ENCODE data around the gene ZNF282. TPM values are rescaled to one million over a fixed set of nuclear protein-coding genes. Genes with fewer than 3 reads are reported as not detected.

The ZNF282 gene
- total RNA-seq (2014; rRNA removed) = 31.4 and 39.7 TPM in 2 replicates
- Bru-seq, nascent RNA = percentile 89 among the genes with signal in this experiment
- percentile 85 among the genes with signal in this experiment for BruChase-seq, experiment 1, labeled RNA remaining after a 6-hour chase
- percentile 87 among the genes with signal in this experiment for BruChase-seq, experiment 2, labeled RNA remaining after a 2-hour chase
- long read RNA-seq, transcript ZNF282-204 (8 exons, 3,722 nt) = major isoform, 8 of 43 reads
- long read RNA-seq, partial matches to known transcripts = 6 of 43 reads
- long read RNA-seq, other reads (novel, unspliced or antisense) = 28 of 43 reads

GRCh38 chr7:149195180-149196150 is at the start of gene ZNF282:
Gene ZNF282 (plus strand): TSS chr7:149195546. CDS start chr7:149195590, 44 bp downstream.
- Histone ChIP-seq H3K4me2 (ENCODE audit: low read length) (peak within 1 kb of the TSS; percentile 92), H4K20me1 (ENCODE audit: low read length) (no peaks in the 10 kb centered on the region), H2AFZ (ENCODE audit: low read length) (peak within 1 kb of the TSS; percentile 95), H3K27ac (ENCODE audit: low read length) (peak within 1 kb of the TSS; percentile 66), H3K4me3 (ENCODE audit: low read length) (peak within 1 kb of the TSS; percentile 92), H3K9ac (ENCODE audit: low read length) (peak within 1 kb of the TSS; percentile 90), H3K9me3 (ENCODE audit: low read length) (no peaks in the 10 kb centered on the region), H3K36me3 (ENCODE audit: low read depth, low read length) (peaks cover 9% of the 10 kb centered on the region; the same call in 1 of the 2 replicates), H3K27me3 (ENCODE audit: low read length) (no peaks in the 10 kb centered on the region), H3F3A (ENCODE audit: low read length, unreplicated experiment) (no peaks in the 10 kb centered on the region), H3K79me2 (ENCODE audit: low read length) (peaks cover 39% of the 10 kb centered on the region), H3K4me1 (ENCODE audit: insufficient read depth, low read length) (peaks cover 37% of the 10 kb centered on the region), H3K9me2 (replicated peaks; ENCODE audit: low read length) (no peaks in the 10 kb centered on the region)
- TF ChIP-seq CTCF (conservative IDR thresholded peaks at IDR 0.05; ENCODE audit: low read depth, low read length) (peak; percentile 68), EZH2phosphoT487 (IDR thresholded peaks at IDR 0.05; ENCODE audit: borderline replicate concordance, low read length) (no peak), EZH2 (IDR thresholded peaks at IDR 0.05; ENCODE audit: low read length, unreplicated experiment) (no peak)
- DNase-seq (peak; percentile 89), ATAC-seq (peak; percentile 89)
- intact Hi-C loops (cut with micrococcal nuclease) = loop anchor here (2.0 to 10.0 kb wide), 2 partner anchors 47 to 209 kb away; no protein-coding TSS in a partner anchor
- ChIA-PET CTCF (interaction anchor here (0.5 to 1.6 kb wide), 12 partner anchors 30 to 217 kb away, joined by 3 to 5 read pairs (median 3); no protein-coding TSS in a partner anchor), POLR2A (ENCODE audit: unreplicated experiment) (interaction anchor here (0.5 to 1.6 kb wide), 6 partner anchors 9 to 130 kb away, joined by 3 to 6 read pairs (median 4); no protein-coding TSS in a partner anchor)
- no TSS peak for BruUV-seq (replicated peaks)

- H2AFZ ChIP-seq (ENCODE audit: low read length) = peak within 1 kb of the TSS; percentile 100
These were observed 48.1 kb upstream of the ZNF282 start, which contains the start of gene ZNF398 for GRCh38 chr7:149147072-149147751. Gene ZNF398 (plus strand): TSS chr7:149147453. CDS start chr7:149147743, 290 bp downstream.

More at GRCh38 chr7:149147072-149147751, 48.1 kb upstream of the ZNF282 start, which contains the start of gene ZNF398:
- no peaks in the 10 kb centered on the region for H4K20me1 ChIP-seq (ENCODE audit: low read length)
- intact Hi-C loops (cut with micrococcal nuclease) = loop anchor here (1.0 kb wide), 1 partner anchor 20 kb away; no protein-coding TSS in a partner anchor
- BruUV-seq (replicated peaks) = no TSS peak
- no peaks in the 10 kb centered on the region for H3K27me3 ChIP-seq (ENCODE audit: low read length)
- no peaks in the 10 kb centered on the region for H3K9me2 ChIP-seq (replicated peaks; ENCODE audit: low read length)
- TF ChIP-seq CTCF (conservative IDR thresholded peaks at IDR 0.05; ENCODE audit: low read depth, low read length) = peak; percentile 59
- TF ChIP-seq EZH2 (IDR thresholded peaks at IDR 0.05; ENCODE audit: low read length, unreplicated experiment) = no peak
- DNase-seq = peak; percentile 74
- peak within 1 kb of the TSS; percentile 98 for H3K4me2 ChIP-seq (ENCODE audit: low read length)
- ATAC-seq = peak; percentile 71
- peaks cover 35% of the 10 kb centered on the region for H3K4me1 ChIP-seq (ENCODE audit: insufficient read depth, low read length)
- peak within 1 kb of the TSS; percentile 92 for H3K4me3 ChIP-seq (ENCODE audit: low read length)
- POLR2A ChIA-PET (ENCODE audit: unreplicated experiment) = interaction anchor here (0.6 kb wide), 1 partner anchor 14 kb away, joined by 4 read pairs; no protein-coding TSS in a partner anchor
- CTCF ChIA-PET = interaction anchor here (0.5 to 0.6 kb wide), 5 partner anchors 55 to 349 kb away, joined by 3 to 5 read pairs (median 3); no protein-coding TSS in a partner anchor
- peaks cover 13% of the 10 kb centered on the region for H3F3A ChIP-seq (ENCODE audit: low read length, unreplicated experiment)
- H3K36me3 ChIP-seq (ENCODE audit: low read depth, low read length) = no peaks in the 10 kb centered on the region
- H3K9me3 ChIP-seq (ENCODE audit: low read length) = no peaks in the 10 kb centered on the region
- peaks cover 47% of the 10 kb centered on the region for H3K79me2 ChIP-seq (ENCODE audit: low read length)
- peak within 1 kb of the TSS; percentile 88 for H3K9ac ChIP-seq (ENCODE audit: low read length)
- H3K27ac ChIP-seq (ENCODE audit: low read length) = peak within 1 kb of the TSS; percentile 68
